Activated T-cell treated with anti-CD3 and anti-CD28 coated beads, Interleukin-2, amount 50 U/mL, for 72 hours (primary cell): Measurements from ENCODE around the gene ACAA2. TPM values are rescaled to one million over a fixed set of nuclear protein-coding genes. Genes with fewer than 3 reads are reported as not detected.
"Not testable (repeated sequence)": the region's sequence is repeated elsewhere in the genome, so short reads cannot be mapped to it uniquely, and the experiment has no call there.

ENCODE experiments used
- ATAC-seq, 2 donors: fragments of 150-1000 bp; cut with Tn5 transposase; replicated peaks in 1 of 2; 2 replicates each; pipeline ENCODE4 v1.10.0; 2021; ENCODE audit warnings: moderate library complexity in 2 of 2, mild to moderate bottlenecking in 1 of 2
- DNase-seq, 2 donors: peaks; one replicate each; pipeline ENCODE4 v3.0.0; 2021 to 2022; ENCODE audit warnings: mixed read lengths in 1 of 2
- H3K27ac Mint-ChIP-seq: one replicate; pipeline ENCODE4 v1.8.0; 2022; ENCODE audit warnings: mild to moderate bottlenecking, moderate library complexity, mixed read lengths
- H3K27me3 Mint-ChIP-seq: one replicate; pipeline ENCODE4 v1.8.0; 2022; ENCODE audit warnings: low read depth, mixed read lengths
- H3K36me3 Mint-ChIP-seq, 2 donors: one replicate each; pipeline ENCODE4 v1.8.0; 2022; ENCODE audit warnings: mixed read lengths in 2 of 2, mild to moderate bottlenecking in 1 of 2; ENCODE audit not compliant: insufficient read depth in 2 of 2
- H3K4me1 Mint-ChIP-seq: one replicate; pipeline ENCODE4 v1.8.0; 2022; ENCODE audit warnings: low read depth, mixed read lengths
- H3K4me3 Mint-ChIP-seq, 2 donors: one replicate each; pipeline ENCODE4 v1.8.0; 2022; ENCODE audit warnings: mild to moderate bottlenecking in 2 of 2, mixed read lengths in 2 of 2, moderate library complexity in 2 of 2
- H3K9me3 Mint-ChIP-seq, 2 donors: one replicate each; pipeline ENCODE4 v1.8.0; 2022; ENCODE audit warnings: mixed read lengths in 2 of 2
- total RNA-seq, 2 donors: library from RNA; stranded (reverse); gene quantifications; one replicate each; pipeline ENCODE4 v1.2.3, GENCODE V29; 2022

Gene ACAA2
- total RNA-seq, 2 donors from 2014 or later, result 79.0 to 84.1 TPM

- peak; percentile 67 to 74 for ATAC-seq
- H3K4me1 Mint-ChIP-seq, result peaks cover 55% of the 10 kb centered on the region
Observed at GRCh38 chr18:49814147-49814499, 790 bp upstream of the ACAA2 start.

GRCh38 chr18:49813069-49813318 lies 339 bp downstream of the ACAA2 start:
- Mint-ChIP-seq H3K9me3 (peaks cover 8 to 10% of the 10 kb centered on the region in 2 donors), H3K36me3 (peaks cover 14 to 15% of the 10 kb centered on the region in 2 donors), H3K27ac (peak overlapping the region; percentile 6), H3K27me3 (no peaks in the 10 kb centered on the region), H3K4me3 (peak overlapping the region; percentile 96 to 97), H3K4me1 (peaks cover 43% of the 10 kb centered on the region)
- ATAC-seq, result no peak
- no peak for DNase-seq

More at GRCh38 chr18:49814147-49814499, 790 bp upstream of the ACAA2 start:
- peak overlapping the region; percentile 96 to 97 for H3K4me3 Mint-ChIP-seq
- peaks cover 8 to 12% of the 10 kb centered on the region in 2 donors for H3K36me3 Mint-ChIP-seq
- DNase-seq, result peak; percentile 75 to 77
- H3K27ac Mint-ChIP-seq, result peak overlapping the region; percentile 89
- no peaks in the 10 kb centered on the region for H3K27me3 Mint-ChIP-seq
- H3K9me3 Mint-ChIP-seq, result peaks cover 4 to 7% of the 10 kb centered on the region in 2 donors

- DNase-seq (no peak), ATAC-seq (no peak)
- peaks cover 38% of the 10 kb centered on the region for H3K4me1 Mint-ChIP-seq
- H3K9me3 Mint-ChIP-seq, result peaks cover 8 to 10% of the 10 kb centered on the region in 2 donors
- H3K27ac Mint-ChIP-seq, result peak overlapping the region; percentile 6
- H3K27me3 Mint-ChIP-seq, result no peaks in the 10 kb centered on the region
- H3K4me3 Mint-ChIP-seq, result peak overlapping the region; percentile 96 to 97
- H3K36me3 Mint-ChIP-seq, result peaks cover 11 to 14% of the 10 kb centered on the region in 2 donors
Observed at GRCh38 chr18:49812286-49813068, 856 bp downstream of the ACAA2 start.

GRCh38 chr18:49811151-49811938 lies 2.0 kb downstream of the ACAA2 start:
- no peaks in the 10 kb centered on the region for H3K27me3 Mint-ChIP-seq
- H3K9me3 Mint-ChIP-seq, result peaks cover 8 to 10% of the 10 kb centered on the region in 2 donors
- peak overlapping the region in 1 of 2 donors; percentile 26 for H3K4me3 Mint-ChIP-seq
- H3K27ac Mint-ChIP-seq, result no peak overlapping the region
- DNase-seq, result no peak
- ATAC-seq, result no peak
- peaks cover 11 to 14% of the 10 kb centered on the region in 2 donors for H3K36me3 Mint-ChIP-seq
- H3K4me1 Mint-ChIP-seq, result peaks cover 34% of the 10 kb centered on the region

- Mint-ChIP-seq H3K36me3 (peaks cover 11% of the 10 kb centered on the region in 2 donors), H3K9me3 (peaks cover 8 to 10% of the 10 kb centered on the region in 2 donors), H3K4me1 (peaks cover 32% of the 10 kb centered on the region)
- DNase-seq, H3K27me3 Mint-ChIP-seq, H3K27ac Mint-ChIP-seq, H3K4me3 Mint-ChIP-seq, ATAC-seq: not testable (repeated sequence)
Observed at GRCh38 chr18:49808553-49809191, 4.7 kb downstream of the ACAA2 start.

GRCh38 chr18:49804096-49804495 lies 9.2 kb downstream of the ACAA2 start:
- H3K4me3 Mint-ChIP-seq, result no peak overlapping the region
- no peaks in the 10 kb centered on the region for H3K27me3 Mint-ChIP-seq
- no peak for DNase-seq
- H3K27ac Mint-ChIP-seq, result peak overlapping the region; percentile 15
- peaks cover 17% of the 10 kb centered on the region for H3K4me1 Mint-ChIP-seq
- H3K36me3 Mint-ChIP-seq, result peaks cover 4 to 6% of the 10 kb centered on the region in 2 donors
- H3K9me3 Mint-ChIP-seq, result peaks cover 1 to 6% of the 10 kb centered on the region in 2 donors
- ATAC-seq, result no peak

- ATAC-seq (no peak), DNase-seq (no peak)
- Mint-ChIP-seq H3K27me3 (no peaks in the 10 kb centered on the region), H3K9me3 (no peaks in the 10 kb centered on the region), H3K4me1 (peaks cover 17% of the 10 kb centered on the region), H3K36me3 (peaks cover 2 to 6% of the 10 kb centered on the region in 2 donors), H3K4me3 (no peak overlapping the region), H3K27ac (no peak overlapping the region)
Observed at GRCh38 chr18:49802623-49803022, 10.7 kb downstream of the ACAA2 start.

- ATAC-seq, H3K36me3 Mint-ChIP-seq, DNase-seq, H3K27me3 Mint-ChIP-seq, H3K4me3 Mint-ChIP-seq, H3K27ac Mint-ChIP-seq, H3K9me3 Mint-ChIP-seq: not testable (repeated sequence)
- H3K4me1 Mint-ChIP-seq, result peaks cover 22% of the 10 kb centered on the region
Observed at GRCh38 chr18:49800491-49800890, 12.8 kb downstream of the ACAA2 start.

- H3K4me1 Mint-ChIP-seq, result peaks cover 20% of the 10 kb centered on the region
- not testable (repeated sequence) for H3K4me3 Mint-ChIP-seq, H3K36me3 Mint-ChIP-seq, ATAC-seq, H3K9me3 Mint-ChIP-seq, H3K27ac Mint-ChIP-seq, H3K27me3 Mint-ChIP-seq, DNase-seq
Observed at GRCh38 chr18:49799806-49800205, 13.5 kb downstream of the ACAA2 start.

- Mint-ChIP-seq H3K4me1 (peaks cover 13% of the 10 kb centered on the region), H3K9me3 (no peaks in the 10 kb centered on the region), H3K27me3 (no peaks in the 10 kb centered on the region), H3K27ac (peak overlapping the region; percentile 65), H3K36me3 (peaks cover 2 to 6% of the 10 kb centered on the region in 2 donors), H3K4me3 (no peak overlapping the region)
- DNase-seq (no peak), ATAC-seq (no peak)
Observed at GRCh38 chr18:49798001-49798400, 15.3 kb downstream of the ACAA2 start.

GRCh38 chr18:49795612-49796552 lies 17.5 kb downstream of the ACAA2 start:
- H3K9me3 Mint-ChIP-seq, result no peaks in the 10 kb centered on the region
- peaks cover 5 to 19% of the 10 kb centered on the region in 2 donors for H3K36me3 Mint-ChIP-seq
- no peak for ATAC-seq
- H3K4me1 Mint-ChIP-seq, result peaks cover 13% of the 10 kb centered on the region
- peak overlapping the region; percentile 33 for H3K27ac Mint-ChIP-seq
- H3K27me3 Mint-ChIP-seq, result no peaks in the 10 kb centered on the region
- no peak for DNase-seq
- H3K4me3 Mint-ChIP-seq, result no peak overlapping the region

GRCh38 chr18:49794743-49795142 lies 18.6 kb downstream of the ACAA2 start:
- peaks cover 19% of the 10 kb centered on the region for H3K4me1 Mint-ChIP-seq
- no peaks in the 10 kb centered on the region for H3K9me3 Mint-ChIP-seq
- DNase-seq (no peak), ATAC-seq (no peak)
- H3K27me3 Mint-ChIP-seq, result no peaks in the 10 kb centered on the region
- no peak overlapping the region for H3K27ac Mint-ChIP-seq
- peaks cover 5 to 27% of the 10 kb centered on the region in 2 donors for H3K36me3 Mint-ChIP-seq
- no peak overlapping the region for H3K4me3 Mint-ChIP-seq
